Endothelial cell of umbilical vein (primary cell): Measurements from ENCODE around the gene LAMTOR5. TPM values are rescaled to one million over a fixed set of nuclear protein-coding genes. Genes with fewer than 3 reads are reported as not detected.

Source experiments
- BruUV-seq: library from RNA; stranded (reverse); fragments of 400-500 nt; replicated peaks from 2 replicates; lab custom pipeline; 2021; lab: Mats Ljungman, UMichigan
- CTCF ChIA-PET: fragments of 300-600, 350-600 bp; sonication (Branson Sonifier 250); formaldehyde crosslinking; loops from one replicate; lab custom pipeline; 2021; ENCODE audit warnings: antibody characterized with exemption, inconsistent platforms; lab: Charles Lee
- POLR2A ChIA-PET: fragments of 300-600, 350-600 bp; sonication (Branson Sonifier 250); formaldehyde crosslinking; loops from one replicate; lab custom pipeline; 2021; ENCODE audit warnings: antibody characterized with exemption, inconsistent platforms; lab: Charles Lee
- DNase-seq: peaks from one replicate; pipeline ENCODE4 v3.0.0-alpha.2; 2011; ENCODE audit warnings: low read depth, low spot score
- FAIRE-seq: peaks from 2 replicates; lab custom pipeline; 2011; peaks lifted over from hg19 to GRCh38; lab: Jason Lieb, UNC
- H2AFZ ChIP-seq: 2 replicates; pipeline ENCODE4 v1.6.0; 2012; ENCODE audit warnings: low read depth, low read length, control low read depth, inconsistent platforms
- H3K27ac ChIP-seq: 2 replicates; pipeline ENCODE4 v1.5.1; 2011; ENCODE audit warnings: low read depth, mild to moderate bottlenecking, control low read depth, low read length, moderate library complexity; ENCODE audit not compliant: insufficient read depth
- H3K27me3 ChIP-seq, 2 experiments: 2 replicates each; pipeline versions ENCODE4 v1.6.0 to v1.6.1; 2011; ENCODE audit warnings: low read length in 2 of 2, mixed read lengths in 1 of 2; ENCODE audit not compliant: control insufficient read depth in 2 of 2, insufficient read depth in 2 of 2
- H3K36me3 ChIP-seq, 2 experiments: 2 replicates in 1 of 2; 3 replicates in 1 of 2; pipeline ENCODE4 v1.5.1; 2011; ENCODE audit warnings: low read length in 2 of 2, mild to moderate bottlenecking in 1 of 2, moderate library complexity in 1 of 2; ENCODE audit not compliant: control insufficient read depth in 2 of 2, insufficient read depth in 2 of 2; ENCODE audit errors: extremely low read depth in 1 of 2
- H3K4me1 ChIP-seq: 3 replicates; pipeline ENCODE4 v1.5.1; 2011; ENCODE audit warnings: mild to moderate bottlenecking, low read length; ENCODE audit not compliant: control insufficient read depth, insufficient read depth; ENCODE audit errors: extremely low read depth
- H3K4me2 ChIP-seq: 2 replicates; pipeline ENCODE4 v1.6.1; 2011; ENCODE audit warnings: low read length, control low read depth, mixed read lengths; ENCODE audit not compliant: insufficient read depth
- H3K4me3 ChIP-seq, 3 experiments: fragments of 200-600 bp in 1 of 3; sonication (generic), shearing (Covaris generic) in 1 of 3; replicated peaks in 1 of 3; 2 replicates each; pipeline ENCODE4 v1.5.1; 2011 to 2016; ENCODE audit warnings: control low read depth in 3 of 3, low read length in 3 of 3, mild to moderate bottlenecking in 2 of 3, inconsistent platforms in 1 of 3, low read depth in 1 of 3, moderate library complexity in 1 of 3; ENCODE audit not compliant: insufficient read depth in 1 of 3
- H3K79me2 ChIP-seq: 2 replicates; pipeline ENCODE4 v1.6.0; 2012; ENCODE audit warnings: low read length, inconsistent platforms; ENCODE audit not compliant: control insufficient read depth, insufficient read depth
- H3K9ac ChIP-seq: replicated peaks from 2 replicates; pipeline ENCODE3; 2011; ENCODE audit warnings: low read length, control low read depth; ENCODE audit not compliant: insufficient read depth; ENCODE audit errors: extremely low read depth
- H3K9me1 ChIP-seq: replicated peaks from 3 replicates; pipeline ENCODE4 v1.6.0; 2011; ENCODE audit warnings: mild to moderate bottlenecking, low read length; ENCODE audit not compliant: control insufficient read depth, insufficient read depth; ENCODE audit errors: extremely low read depth
- H3K9me3 ChIP-seq: replicated peaks from 2 replicates; pipeline ENCODE4 v1.5.1; 2012; ENCODE audit warnings: low read length, inconsistent platforms; ENCODE audit not compliant: control insufficient read depth, insufficient read depth
- H4K20me1 ChIP-seq: replicated peaks from 2 replicates; pipeline ENCODE3; 2011; ENCODE audit warnings: mild to moderate bottlenecking, low read length; ENCODE audit not compliant: control insufficient read depth, insufficient read depth; ENCODE audit errors: extremely low read depth
- EZH2 ChIP-seq: IDR thresholded peaks from 2 replicates; pipeline ENCODE4 v1.6.1; 2012; ENCODE audit warnings: borderline replicate concordance, low read depth, mild to moderate bottlenecking, moderate library complexity, low read length, inconsistent platforms; ENCODE audit not compliant: severe bottlenecking
- FOS ChIP-seq: IDR thresholded peaks from 2 replicates; pipeline ENCODE4 v1.6.1; 2011; ENCODE audit warnings: mild to moderate bottlenecking, low read length, moderate library complexity, borderline replicate concordance; ENCODE audit not compliant: insufficient read depth
- GATA2 ChIP-seq: IDR thresholded peaks from 2 replicates; pipeline ENCODE4 v1.7.0; 2011; ENCODE audit warnings: low read depth, mild to moderate bottlenecking, moderate library complexity, mixed read lengths, low read length; ENCODE audit not compliant: insufficient read length, insufficient read depth
- JUN ChIP-seq: IDR thresholded peaks from 2 replicates; pipeline ENCODE4 v1.6.1; 2011; ENCODE audit warnings: borderline replicate concordance, low read depth; ENCODE audit not compliant: insufficient read length, insufficient read depth
- MAX ChIP-seq: IDR thresholded peaks from 2 replicates; pipeline ENCODE4 v1.6.1; 2011; ENCODE audit not compliant: insufficient read depth, insufficient read length
- MYC ChIP-seq: IDR thresholded peaks from one replicate; pipeline ENCODE4 v1.6.1; 2011; ENCODE audit warnings: mild to moderate bottlenecking, low read depth, low read length
- POLR2A ChIP-seq: IDR thresholded peaks from 2 replicates; pipeline ENCODE4 v1.6.1; 2012; ENCODE audit warnings: low read depth, mild to moderate bottlenecking, control low read depth, low read length
- POLR2AphosphoS5 ChIP-seq: IDR thresholded peaks from 2 replicates; pipeline ENCODE4 v1.6.1; 2012; ENCODE audit warnings: low read depth, mild to moderate bottlenecking, control low read depth, low read length, moderate library complexity; ENCODE audit not compliant: insufficient read depth
- dilution Hi-C: fragments of 300-500 bp; cut with MboI; formaldehyde crosslinking; loops from one replicate; pipeline ENCODE4 v1.15.0; 2019; ENCODE audit warnings: low sequenced_read_pairs; ENCODE audit not compliant: extremely low pct_ligation_motif_present
- intact Hi-C: fragments of 100-400 bp; cut with micrococcal nuclease; formaldehyde crosslinking; loops from one replicate; pipeline ENCODE4 v1.10.0; 2022
- polyA plus RNA-seq, 4 experiments: library from polyadenylated mRNA; depleted of rRNA in 3 of 4; stranded (reverse) in 3 of 4; unstranded in 1 of 4; fragments of >200 nt; gene quantifications; 2 replicates each; pipeline versions ENCODE4 v1.2.1 to v1.2.3, GENCODE V29; 2011 to 2012; ENCODE audit warnings: missing spikeins in 1 of 4
- total RNA-seq: library from RNA; stranded (reverse); gene quantifications from 2 replicates; pipeline ENCODE4 v1.2.3, GENCODE V29; 2021
- TF ChIP-seq, protein P1 (sequence below), 2 donors: IDR thresholded peaks; 1 replicate in 1 of 2; 2 replicates in 1 of 2; pipeline ENCODE4 v1.5.1; 2011; ENCODE audit warnings: low read length in 2 of 2, mild to moderate bottlenecking in 2 of 2, moderate library complexity in 2 of 2, control low read depth in 1 of 2, inconsistent platforms in 1 of 2, low read depth in 1 of 2; ENCODE audit not compliant: insufficient read depth in 1 of 2; ENCODE audit errors: extremely low read depth in 1 of 2

Gene LAMTOR5
- total and polyA plus RNA-seq, 2 donors (not counting 3 experiments of a cell fraction or from before 2014, with no cell fraction given) = 150 to 503 TPM

DNA sequence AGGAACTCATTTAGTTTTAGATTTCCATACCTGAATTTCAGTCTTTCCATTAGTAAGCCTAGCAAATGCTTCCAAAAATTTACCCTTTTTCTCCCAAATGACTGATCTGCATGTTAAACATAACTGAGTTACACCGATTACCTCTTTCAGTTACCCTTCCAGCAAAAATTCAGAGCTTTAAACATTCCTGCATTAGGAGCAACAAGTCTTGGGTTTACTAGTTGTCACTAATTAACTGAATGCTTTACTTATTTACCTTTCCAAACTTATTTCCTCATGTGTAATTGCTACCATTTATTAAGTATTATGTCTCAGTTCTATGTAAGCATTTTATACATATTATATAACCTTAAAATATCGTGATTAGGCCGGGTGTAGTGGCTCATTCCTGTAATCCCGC lies 3.1 kb downstream of the LAMTOR5 start:
- Histone ChIP-seq H3K27me3 (no peaks in the 10 kb centered on the region), H3K9me1 (no peaks in the 10 kb centered on the region), H3K9me3 (no peaks in the 10 kb centered on the region), H4K20me1 (no peaks in the 10 kb centered on the region), H3K27ac (no peak overlapping the region), H3K9ac (no peak overlapping the region), H3K4me2 (no peak overlapping the region), H3K36me3 (peaks cover 15 to 20% of the 10 kb centered on the region in 2 experiments), H2AFZ (no peak overlapping the region), H3K4me3 (no peak overlapping the region), H3K4me1 (peaks cover 9% of the 10 kb centered on the region), H3K79me2 (peaks cover 19% of the 10 kb centered on the region)
- ChIA-PET CTCF (no interaction called here), POLR2A (no interaction called here)
- DNase-seq = no peak
- dilution Hi-C loops = no loop called here
- FAIRE-seq = no peak
- no TSS peak for BruUV-seq
- TF ChIP-seq EZH2 (no peak), MAX (no peak), POLR2AphosphoS5 (no peak), JUN (no peak), MYC (no peak), FOS (no peak), GATA2 (no peak), POLR2A (no peak)
- TF ChIP-seq, protein P1, sequence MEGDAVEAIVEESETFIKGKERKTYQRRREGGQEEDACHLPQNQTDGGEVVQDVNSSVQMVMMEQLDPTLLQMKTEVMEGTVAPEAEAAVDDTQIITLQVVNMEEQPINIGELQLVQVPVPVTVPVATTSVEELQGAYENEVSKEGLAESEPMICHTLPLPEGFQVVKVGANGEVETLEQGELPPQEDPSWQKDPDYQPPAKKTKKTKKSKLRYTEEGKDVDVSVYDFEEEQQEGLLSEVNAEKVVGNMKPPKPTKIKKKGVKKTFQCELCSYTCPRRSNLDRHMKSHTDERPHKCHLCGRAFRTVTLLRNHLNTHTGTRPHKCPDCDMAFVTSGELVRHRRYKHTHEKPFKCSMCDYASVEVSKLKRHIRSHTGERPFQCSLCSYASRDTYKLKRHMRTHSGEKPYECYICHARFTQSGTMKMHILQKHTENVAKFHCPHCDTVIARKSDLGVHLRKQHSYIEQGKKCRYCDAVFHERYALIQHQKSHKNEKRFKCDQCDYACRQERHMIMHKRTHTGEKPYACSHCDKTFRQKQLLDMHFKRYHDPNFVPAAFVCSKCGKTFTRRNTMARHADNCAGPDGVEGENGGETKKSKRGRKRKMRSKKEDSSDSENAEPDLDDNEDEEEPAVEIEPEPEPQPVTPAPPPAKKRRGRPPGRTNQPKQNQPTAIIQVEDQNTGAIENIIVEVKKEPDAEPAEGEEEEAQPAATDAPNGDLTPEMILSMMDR (IDR thresholded peaks at IDR 0.05; ENCODE audit: extremely low read depth in 1 of 2, insufficient read depth in 1 of 2, low read depth in 1 of 2, low read length in 2 of 2) = no peak
- intact Hi-C loops = no loop called here
